T-cell (primary cell): ENCODE measurements around the gene TLL2. TPM values are rescaled to one million over a fixed set of nuclear protein-coding genes. Genes with fewer than 3 reads are reported as not detected.

Experiments used
- ATAC-seq, 4 experiments: fragments of 200-7000 bp in 3 of 4; fragments of 150-1000 bp in 1 of 4; cut with Tn5 transposase; replicated peaks in 1 of 4; 1 replicate in 3 of 4; 2 replicates in 1 of 4; pipeline ENCODE4 v1.10.0; 2021; ENCODE audit warnings: moderate library complexity in 3 of 4, mild to moderate bottlenecking in 2 of 4, moderate number of reproducible peaks in 1 of 4
- CTCF ChIA-PET, 2 donors: fragments of 300-600 bp; sonication (Branson Sonifier 250); formaldehyde crosslinking; loops; one replicate each; lab custom pipeline; 2022; ENCODE audit warnings: antibody characterized with exemption in 2 of 2; lab: Charles Lee
- POLR2A ChIA-PET, 2 donors: fragments of 300-600 bp; sonication (Branson Sonifier 250); formaldehyde crosslinking; loops; one replicate each; lab custom pipeline; 2022; ENCODE audit warnings: antibody characterized with exemption in 2 of 2; lab: Charles Lee
- DNase-seq, 35 experiments: peaks; one replicate each; pipeline versions ENCODE4 v3.0.0 to v3.0.0-alpha.2; 2013 to 2023
- H3K27ac ChIP-seq: one replicate; pipeline ENCODE4 v1.5.1; 2013; ENCODE audit warnings: low read length
- H3K27me3 ChIP-seq, 2 experiments: replicated peaks in 1 of 2; 1 replicate in 1 of 2; 2 replicates in 1 of 2; pipeline versions ENCODE4 v1.6.1 to v1.7.0; 2013; ENCODE audit warnings: low read length in 1 of 2, mixed read lengths in 1 of 2; ENCODE audit not compliant: control insufficient read depth in 2 of 2, insufficient read depth in 2 of 2; ENCODE audit errors: extremely low read depth in 1 of 2
- H3K36me3 ChIP-seq, 2 donors: 1 replicate in 1 of 2; 2 replicates in 1 of 2; pipeline versions ENCODE4 v1.6.1 to v1.7.0; 2013; ENCODE audit warnings: low read length in 1 of 2; ENCODE audit not compliant: control insufficient read depth in 2 of 2, insufficient read depth in 1 of 2; ENCODE audit errors: extremely low read depth in 1 of 2
- H3K4me1 ChIP-seq, 2 experiments: 1 replicate in 1 of 2; 2 replicates in 1 of 2; pipeline versions ENCODE4 v1.6.1 to v1.7.0; 2013; ENCODE audit warnings: low read length in 2 of 2, mixed read lengths in 1 of 2; ENCODE audit not compliant: insufficient read depth in 2 of 2, control insufficient read depth in 1 of 2; ENCODE audit errors: extremely low read depth in 1 of 2
- H3K4me3 ChIP-seq, 2 donors: 1 replicate in 1 of 2; 2 replicates in 1 of 2; pipeline versions ENCODE4 v1.5.1 to v1.7.0; 2013; ENCODE audit warnings: mild to moderate bottlenecking in 2 of 2, low read length in 1 of 2, moderate library complexity in 1 of 2; ENCODE audit not compliant: control insufficient read depth in 1 of 2; ENCODE audit errors: extremely low read depth in 1 of 2
- H3K9me3 ChIP-seq: 2 replicates; pipeline ENCODE4 v1.7.0; 2013
- H3K27ac Mint-ChIP-seq, 2 donors: one replicate each; pipeline ENCODE4 v1.8.0; 2020 to 2021; ENCODE audit warnings: mild to moderate bottlenecking in 2 of 2, mixed read lengths in 2 of 2
- H3K27me3 Mint-ChIP-seq, 2 donors: one replicate each; pipeline ENCODE4 v1.8.0; 2021 to 2022; ENCODE audit warnings: mixed read lengths in 2 of 2
- H3K36me3 Mint-ChIP-seq: one replicate; pipeline ENCODE4 v1.8.0; 2021; ENCODE audit warnings: mixed read lengths
- H3K4me1 Mint-ChIP-seq, 3 donors: one replicate each; pipeline ENCODE4 v1.8.0; 2020 to 2022; ENCODE audit warnings: mixed read lengths in 3 of 3, mild to moderate bottlenecking in 1 of 3
- H3K4me3 Mint-ChIP-seq, 3 donors: one replicate each; pipeline ENCODE4 v1.8.0; 2020 to 2022; ENCODE audit warnings: mild to moderate bottlenecking in 3 of 3, mixed read lengths in 3 of 3, moderate library complexity in 3 of 3
- H3K9me3 Mint-ChIP-seq, 3 donors: one replicate each; pipeline ENCODE4 v1.8.0; 2020 to 2022; ENCODE audit warnings: mixed read lengths in 3 of 3
- WGBS: methylation state at CpG from one replicate; pipeline ENCODE4 v1.1.5; 2013; ENCODE audit warnings: missing lambda C conversion rate; ENCODE audit not compliant: insufficient coverage; 5-methylcytosine and 5-hydroxymethylcytosine counted together
- total RNA-seq, 35 experiments: library from RNA in 6 of 35; stranded (reverse) in 6 of 35; fragments of 120-200 nt in 1 of 35; gene quantifications; one replicate each; pipeline versions ENCODE4 v1.2.1 to v1.2.4 and lab custom pipeline; 2013 to 2026

The TLL2 gene
- total RNA-seq, 5 donors from 2014 or later (not counting 1 experiment from before 2014, with no cell fraction given), result 0.15 to 0.32 (median 0.23) TPM; not detected in 2

GRCh38 chr10:96400465-96400864, 113.3 kb downstream of the TLL2 start:
- ATAC-seq, result no peak
- CTCF ChIA-PET, result no interaction called here
- no peaks in the 10 kb centered on the region for H3K9me3 ChIP-seq
- peaks cover 0 to 30% of the 10 kb centered on the region in 2 experiments for H3K27me3 ChIP-seq
- Mint-ChIP-seq H3K36me3 (no peaks in the 10 kb centered on the region), H3K27me3 (peaks cover 20 to 37% of the 10 kb centered on the region in 2 donors), H3K4me3 (no peak overlapping the region), H3K4me1 (peaks cover 0 to 8% (median 6%) of the 10 kb centered on the region in 3 donors), H3K9me3 (no peaks in the 10 kb centered on the region), H3K27ac (no peak overlapping the region)
- H3K36me3 ChIP-seq, result no peaks in the 10 kb centered on the region
- POLR2A ChIA-PET, result no interaction called here
- no CpG with 5 or more reads among the region's 3 CpGs for WGBS
- H3K4me1 ChIP-seq, result peaks cover 0 to 8% of the 10 kb centered on the region in 2 experiments
- H3K4me3 ChIP-seq, result no peak overlapping the region
- H3K27ac ChIP-seq, result no peak overlapping the region
- DNase-seq, result no peak

- Histone ChIP-seq H3K9me3 (no peaks in the 10 kb centered on the region), H3K4me1 (peaks cover 0 to 8% of the 10 kb centered on the region in 2 experiments), H3K27ac (no peak overlapping the region), H3K27me3 (peaks cover 0 to 35% of the 10 kb centered on the region in 2 experiments), H3K4me3 (no peak overlapping the region), H3K36me3 (no peaks in the 10 kb centered on the region)
- ATAC-seq, result no peak
- H3K27ac Mint-ChIP-seq, result no peak overlapping the region
- ChIA-PET CTCF (no interaction called here), POLR2A (no interaction called here)
- no peaks in the 10 kb centered on the region for H3K9me3 Mint-ChIP-seq
- H3K4me3 Mint-ChIP-seq, result no peak overlapping the region
- H3K36me3 Mint-ChIP-seq, result no peaks in the 10 kb centered on the region
- 100% methylated on average over 1 of the region's 1 CpG for WGBS
- peaks cover 0 to 8% (median 6%) of the 10 kb centered on the region in 3 donors for H3K4me1 Mint-ChIP-seq
- peaks cover 18 to 35% of the 10 kb centered on the region in 2 donors for H3K27me3 Mint-ChIP-seq
- DNase-seq, result no peak
Observed at GRCh38 chr10:96397902-96398301, 115.8 kb downstream of the TLL2 start.

DNA sequence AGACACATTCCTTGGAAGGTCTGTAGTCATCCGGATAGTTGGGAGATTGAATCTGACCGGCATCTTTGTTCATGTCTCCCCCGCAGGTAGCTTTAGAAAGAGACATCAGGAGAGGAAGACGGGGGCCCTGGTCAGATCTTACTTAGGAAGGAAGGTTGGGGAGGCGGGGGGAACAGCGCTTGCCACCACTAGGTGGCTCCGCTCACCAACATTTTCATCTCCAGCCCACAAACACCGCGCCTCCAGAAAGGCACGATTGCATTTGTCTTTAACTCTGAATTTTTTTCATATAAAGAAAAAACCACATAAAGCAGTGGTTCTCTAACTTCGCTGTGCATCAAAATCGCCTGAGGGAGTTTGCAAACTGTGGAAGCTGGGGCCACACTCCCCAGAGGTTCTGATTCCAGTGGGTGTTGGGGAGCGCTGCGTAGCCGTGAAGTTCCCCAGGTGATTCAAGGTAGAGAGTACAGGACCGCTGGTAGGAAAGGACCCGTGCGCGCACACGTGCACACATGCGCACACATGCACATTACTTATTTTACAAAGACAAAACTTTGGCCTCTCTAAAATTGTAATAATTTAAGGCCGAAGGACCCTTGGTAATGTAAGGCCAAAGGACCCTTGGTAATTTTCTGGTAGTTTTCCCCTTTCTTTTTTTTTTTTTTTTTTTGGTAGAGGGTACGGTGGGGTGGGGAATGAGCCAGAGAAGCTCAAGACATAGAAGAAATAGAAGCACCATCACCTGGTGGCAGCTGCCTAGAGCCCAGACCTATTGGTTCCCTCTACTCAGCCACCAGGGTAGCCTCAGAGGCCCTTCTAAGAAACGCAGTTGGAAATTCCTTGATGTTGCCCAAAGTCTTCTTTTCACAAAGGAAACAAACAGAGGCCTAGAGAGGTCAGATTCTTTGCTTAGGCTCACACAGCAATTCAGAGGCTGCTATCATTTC, 117.5 kb downstream of the TLL2 start:
- WGBS, result 31% methylated on average over 5 of the region's 24 CpGs
- peak; percentile 75 to 86 (median 84) for ATAC-seq
- no peak overlapping the region for H3K4me3 ChIP-seq

DNA sequence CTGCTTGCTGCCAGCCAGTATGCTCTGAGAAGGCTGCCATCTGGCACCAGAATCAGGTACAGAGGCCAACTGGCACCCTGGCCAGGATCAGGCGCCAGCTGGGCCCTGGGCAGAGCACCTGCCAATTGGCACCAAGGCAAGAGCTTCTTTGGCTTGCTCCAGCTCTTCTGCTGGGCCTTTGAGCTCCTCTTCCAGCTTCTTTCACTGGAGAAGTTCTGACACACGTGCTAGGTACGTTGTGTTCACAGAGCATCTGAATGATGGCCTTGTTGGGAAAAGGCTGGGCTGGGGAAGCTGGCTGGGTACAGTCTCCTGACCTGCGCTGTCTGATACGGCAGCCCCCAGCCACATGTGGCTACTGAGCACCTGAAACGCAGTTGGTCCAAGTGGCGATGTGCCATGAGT, 123.3 kb downstream of the TLL2 start:
- Histone ChIP-seq H3K4me1 (no peaks in the 10 kb centered on the region), H3K27ac (no peak overlapping the region), H3K9me3 (no peaks in the 10 kb centered on the region), H3K27me3 (peaks cover 0 to 14% of the 10 kb centered on the region in 2 experiments), H3K36me3 (no peaks in the 10 kb centered on the region), H3K4me3 (no peak overlapping the region)
- ChIA-PET CTCF (no interaction called here), POLR2A (no interaction called here)
- H3K9me3 Mint-ChIP-seq, result no peaks in the 10 kb centered on the region
- no peaks in the 10 kb centered on the region for H3K4me1 Mint-ChIP-seq
- no peaks in the 10 kb centered on the region for H3K36me3 Mint-ChIP-seq
- no peak for DNase-seq
- H3K27ac Mint-ChIP-seq, result no peak overlapping the region
- WGBS, result 76% methylated on average over 5 of the region's 7 CpGs
- ATAC-seq, result no peak
- H3K4me3 Mint-ChIP-seq, result no peak overlapping the region
- H3K27me3 Mint-ChIP-seq, result peaks cover 0 to 22% of the 10 kb centered on the region in 2 donors

More for the DNA sequence above, 117.5 kb downstream of the TLL2 start:
- Mint-ChIP-seq H3K4me1 (peaks cover 0 to 8% (median 6%) of the 10 kb centered on the region in 3 donors), H3K36me3 (no peaks in the 10 kb centered on the region), H3K27ac (no peak overlapping the region), H3K9me3 (no peaks in the 10 kb centered on the region), H3K4me3 (peak overlapping the region; percentile 14 to 42 (median 15)), H3K27me3 (peaks cover 15 to 27% of the 10 kb centered on the region in 2 donors)
- H3K27me3 ChIP-seq, result peaks cover 0 to 30% of the 10 kb centered on the region in 2 experiments
- DNase-seq, result peak; percentile 18 to 77 (median 47)
- H3K27ac ChIP-seq, result no peak overlapping the region
- peaks cover 0 to 8% of the 10 kb centered on the region in 2 experiments for H3K4me1 ChIP-seq
- no peaks in the 10 kb centered on the region for H3K9me3 ChIP-seq
- no peaks in the 10 kb centered on the region for H3K36me3 ChIP-seq
- ChIA-PET CTCF (interaction anchor here (0.6 to 2.8 kb wide), 7 partner anchors 22 to 813 kb away, joined by 3 to 12 read pairs (median 4); partner anchors contain the start of gene TLL2 (in 1 of the 2)), POLR2A (no interaction called here)

GRCh38 chr10:96389785-96390184, 123.9 kb downstream of the TLL2 start:
- DNase-seq (no peak), ATAC-seq (no peak)
- peaks cover 0 to 17% of the 10 kb centered on the region in 2 experiments for H3K27me3 ChIP-seq
- Mint-ChIP-seq H3K4me1 (no peaks in the 10 kb centered on the region), H3K36me3 (no peaks in the 10 kb centered on the region), H3K27ac (no peak overlapping the region), H3K27me3 (peaks cover 0 to 25% of the 10 kb centered on the region in 2 donors), H3K9me3 (no peaks in the 10 kb centered on the region), H3K4me3 (no peak overlapping the region)
- ChIA-PET POLR2A (no interaction called here), CTCF (no interaction called here)
- H3K27ac ChIP-seq, result no peak overlapping the region
- 65% methylated on average over 5 of the region's 5 CpGs for WGBS
- H3K9me3 ChIP-seq, result no peaks in the 10 kb centered on the region
- no peaks in the 10 kb centered on the region for H3K4me1 ChIP-seq
- no peaks in the 10 kb centered on the region for H3K36me3 ChIP-seq
- H3K4me3 ChIP-seq, result no peak overlapping the region

GRCh38 chr10:96387601-96388000, 126.1 kb downstream of the TLL2 start:
- DNase-seq (no peak), ATAC-seq (no peak)
- Mint-ChIP-seq H3K9me3 (no peaks in the 10 kb centered on the region), H3K27ac (no peak overlapping the region), H3K4me3 (no peak overlapping the region), H3K36me3 (no peaks in the 10 kb centered on the region), H3K27me3 (peaks cover 11 to 30% of the 10 kb centered on the region in 2 donors), H3K4me1 (no peaks in the 10 kb centered on the region)
- ChIA-PET CTCF (no interaction called here), POLR2A (no interaction called here)
- Histone ChIP-seq H3K27me3 (peaks cover 0 to 20% of the 10 kb centered on the region in 2 experiments), H3K4me1 (no peaks in the 10 kb centered on the region), H3K36me3 (no peaks in the 10 kb centered on the region), H3K4me3 (no peak overlapping the region), H3K27ac (no peak overlapping the region), H3K9me3 (no peaks in the 10 kb centered on the region)
- 74% methylated on average over 3 of the region's 7 CpGs for WGBS
